IPS-20b (cell line): ENCODE results near the gene ERBIN.

Experiments
- H3K27ac ChIP-seq: one replicate; pipeline ENCODE4 v1.5.1; 2013; ENCODE audit warnings: low read length
- H3K27me3 ChIP-seq: 2 replicates; pipeline ENCODE4 v1.6.1; 2013; ENCODE audit warnings: mild to moderate bottlenecking, low read length, inconsistent platforms; ENCODE audit not compliant: insufficient read depth
- H3K36me3 ChIP-seq: 2 replicates; pipeline ENCODE4 v1.6.1; 2013; ENCODE audit warnings: low read depth, mild to moderate bottlenecking, inconsistent platforms, low read length, moderate library complexity; ENCODE audit not compliant: insufficient read depth
- H3K4me1 ChIP-seq: 2 replicates; pipeline ENCODE4 v1.6.1; 2013; ENCODE audit warnings: mild to moderate bottlenecking, control low read depth, inconsistent platforms, low read length, moderate library complexity; ENCODE audit not compliant: insufficient read depth
- H3K4me3 ChIP-seq: 2 replicates; pipeline ENCODE4 v1.5.1; 2013; ENCODE audit warnings: mild to moderate bottlenecking, low read length, inconsistent platforms
- H3K9ac ChIP-seq: 2 replicates; pipeline ENCODE4 v1.6.1; 2013; ENCODE audit warnings: low read depth, mild to moderate bottlenecking, inconsistent platforms, low read length, moderate library complexity
- H3K9me3 ChIP-seq: 2 replicates; pipeline ENCODE4 v1.6.1; 2013; ENCODE audit warnings: mild to moderate bottlenecking, low read depth, low read length, inconsistent platforms; ENCODE audit not compliant: insufficient read depth

The ERBIN gene

GRCh38 chr5:66089384-66089783, 163.0 kb downstream of the ERBIN start:
- H3K4me1 ChIP-seq: no peaks in the 10 kb centered on the region
- no peak overlapping the region for H3K4me3 ChIP-seq
- H3K9me3 ChIP-seq: peaks cover 7% of the 10 kb centered on the region
- no peak overlapping the region for H3K27ac ChIP-seq
- H3K36me3 ChIP-seq: peaks cover 5% of the 10 kb centered on the region; the same call in 1 of the 2 replicates
- no peaks in the 10 kb centered on the region for H3K27me3 ChIP-seq
- no peak overlapping the region for H3K9ac ChIP-seq

GRCh38 chr5:66100851-66101250, 174.5 kb downstream of the ERBIN start:
- Histone ChIP-seq H3K27ac (no peak overlapping the region), H3K4me3 (no peak overlapping the region), H3K9ac (no peak overlapping the region), H3K36me3 (no peaks in the 10 kb centered on the region), H3K4me1 (no peaks in the 10 kb centered on the region), H3K27me3 (no peaks in the 10 kb centered on the region), H3K9me3 (peaks cover 61% of the 10 kb centered on the region)

- Histone ChIP-seq H3K9me3 (peaks cover 10% of the 10 kb centered on the region), H3K36me3 (no peaks in the 10 kb centered on the region), H3K4me1 (no peaks in the 10 kb centered on the region), H3K9ac (no peak overlapping the region), H3K27ac (no peak overlapping the region), H3K27me3 (no peaks in the 10 kb centered on the region), H3K4me3 (no peak overlapping the region)
Measured at GRCh38 chr5:66113160-66113559, 186.8 kb downstream of the ERBIN start.

GRCh38 chr5:66118304-66118703, 191.9 kb downstream of the ERBIN start:
- Histone ChIP-seq H3K36me3 (no peaks in the 10 kb centered on the region), H3K4me3 (no peak overlapping the region), H3K27me3 (no peaks in the 10 kb centered on the region), H3K4me1 (no peaks in the 10 kb centered on the region), H3K9ac (no peak overlapping the region), H3K9me3 (0 out of 2 replicates have a peak, but pooled peaks cover under 1% of the 10 kb centered on the region), H3K27ac (no peak overlapping the region)

- H3K4me1 ChIP-seq: no peaks in the 10 kb centered on the region
Measured at GRCh38 chr5:66122379-66123034, 196.1 kb downstream of the ERBIN start.

GRCh38 chr5:66129144-66129543, 202.8 kb downstream of the ERBIN start:
- no peaks in the 10 kb centered on the region for H3K36me3 ChIP-seq
- no peak overlapping the region for H3K9ac ChIP-seq
- H3K9me3 ChIP-seq: no peaks in the 10 kb centered on the region
- H3K4me1 ChIP-seq: no peaks in the 10 kb centered on the region
- no peaks in the 10 kb centered on the region for H3K27me3 ChIP-seq
- H3K27ac ChIP-seq: no peak overlapping the region
- no peak overlapping the region for H3K4me3 ChIP-seq

More at GRCh38 chr5:66122379-66123034, 196.1 kb downstream of the ERBIN start:
- no peaks in the 10 kb centered on the region for H3K27me3 ChIP-seq
- no peaks in the 10 kb centered on the region for H3K9me3 ChIP-seq
- no peaks in the 10 kb centered on the region for H3K36me3 ChIP-seq
- no peak overlapping the region for H3K27ac ChIP-seq
- no peak overlapping the region for H3K4me3 ChIP-seq
- H3K9ac ChIP-seq: no peak overlapping the region

- H3K36me3 ChIP-seq: no peaks in the 10 kb centered on the region
- H3K9me3 ChIP-seq: no peaks in the 10 kb centered on the region
- no peaks in the 10 kb centered on the region for H3K27me3 ChIP-seq
- H3K9ac ChIP-seq: no peak overlapping the region
- no peak overlapping the region for H3K27ac ChIP-seq
- H3K4me1 ChIP-seq: no peaks in the 10 kb centered on the region
- H3K4me3 ChIP-seq: no peak overlapping the region
Measured at GRCh38 chr5:66130493-66130892, 204.1 kb downstream of the ERBIN start.
